Measurements from ENCODE around the gene ZFP92. TPM values are rescaled to one million over a fixed set of nuclear protein-coding genes. Genes with fewer than 3 reads are reported as not detected.

ZFP92 gene
- total RNA-seq, 6 experiments from 2014 or later: 0.03 to 0.38 (median 0.06) TPM

- TF ChIP-seq CTCF (IDR thresholded peaks at IDR 0.05): no peak
- H3K9me3 Mint-ChIP-seq: no peaks in the 10 kb centered on the region
- peaks cover 26% of the 10 kb centered on the region for H3K27me3 Mint-ChIP-seq (ENCODE audit: insufficient read depth)
- no peaks in the 10 kb centered on the region; the same call in 1 of the 2 replicates for H3K4me1 Mint-ChIP-seq (ENCODE audit: low read depth)
- no peak for DNase-seq
- no peak overlapping the region for H3K4me3 Mint-ChIP-seq
- no peak overlapping the region for H3K27ac Mint-ChIP-seq
- H3K36me3 Mint-ChIP-seq (ENCODE audit: low read depth): no peaks in the 10 kb centered on the region
These were observed 401 bp upstream of the ZFP92 start for GRCh38 chrX:153410888-153411254.

GRCh38 chrX:153411988-153412574 lies 809 bp downstream of the ZFP92 start:
- H3K27me3 Mint-ChIP-seq (ENCODE audit: insufficient read depth): peaks cover 28% of the 10 kb centered on the region
- TF ChIP-seq CTCF (IDR thresholded peaks at IDR 0.05): no peak
- peak overlapping the region; percentile 53; the same call in 1 of the 2 replicates for H3K4me3 Mint-ChIP-seq
- no peak for DNase-seq
- no peaks in the 10 kb centered on the region for H3K9me3 Mint-ChIP-seq
- no peaks in the 10 kb centered on the region for H3K36me3 Mint-ChIP-seq (ENCODE audit: low read depth)
- no peak overlapping the region for H3K27ac Mint-ChIP-seq
- no peaks in the 10 kb centered on the region; the same call in 1 of the 2 replicates for H3K4me1 Mint-ChIP-seq (ENCODE audit: low read depth)

GRCh38 chrX:153412746-153413720 lies 1.8 kb downstream of the ZFP92 start:
- Mint-ChIP-seq H3K9me3 (no peaks in the 10 kb centered on the region), H3K4me3 (no peak overlapping the region), H3K4me1 (ENCODE audit: low read depth) (no peaks in the 10 kb centered on the region; the same call in 1 of the 2 replicates), H3K27me3 (ENCODE audit: insufficient read depth) (peaks cover 27% of the 10 kb centered on the region), H3K27ac (no peak overlapping the region), H3K36me3 (ENCODE audit: low read depth) (no peaks in the 10 kb centered on the region)
- no peak for DNase-seq
- TF ChIP-seq CTCF (IDR thresholded peaks at IDR 0.05): no peak; the same call in 1 of the 2 replicates

- no peak for DNase-seq
- Mint-ChIP-seq H3K4me1 (ENCODE audit: low read depth) (no peaks in the 10 kb centered on the region; the same call in 1 of the 2 replicates), H3K27ac (no peak overlapping the region), H3K4me3 (no peak overlapping the region), H3K36me3 (ENCODE audit: low read depth) (no peaks in the 10 kb centered on the region), H3K27me3 (ENCODE audit: insufficient read depth) (peaks cover 31% of the 10 kb centered on the region), H3K9me3 (no peaks in the 10 kb centered on the region)
- no peak for TF ChIP-seq CTCF (IDR thresholded peaks at IDR 0.05)
These were observed 2.5 kb downstream of the ZFP92 start for GRCh38 chrX:153413731-153414130.

GRCh38 chrX:153414856-153415510 lies 3.7 kb downstream of the ZFP92 start:
- Mint-ChIP-seq H3K4me3 (no peak overlapping the region), H3K9me3 (no peaks in the 10 kb centered on the region), H3K36me3 (ENCODE audit: low read depth) (no peaks in the 10 kb centered on the region), H3K27me3 (ENCODE audit: insufficient read depth) (peaks cover 34% of the 10 kb centered on the region), H3K27ac (no peak overlapping the region), H3K4me1 (ENCODE audit: low read depth) (no peaks in the 10 kb centered on the region; the same call in 1 of the 2 replicates)
- DNase-seq: no peak
- no peak for TF ChIP-seq CTCF (IDR thresholded peaks at IDR 0.05)

All from HFFc6 (cell line).